GM21526 (cell line): ENCODE results near the gene FAAP100.
"Not testable (repeated sequence)": the region's sequence is repeated elsewhere in the genome, so short reads cannot be mapped to it uniquely, and the experiment has no call there.

Experiments
- ATAC-seq: cut with Tn5 transposase; IDR thresholded peaks from one replicate; pipeline ENCODE4 v1.9.1; 2021; ENCODE audit warnings: moderate library complexity; ENCODE audit not compliant: unreplicated experiment, low FRiP score

Gene FAAP100

GRCh38 chr17:81552244-81553017 lies at the start of gene FAAP100:
FAAP100 (minus strand) TSS chr17:81552353; CDS start chr17:81552330, 23 bp downstream.
- ATAC-seq, result peak; percentile 36

- ATAC-seq, result no peak
These were observed 49.5 kb upstream of the FAAP100 start for GRCh38 chr17:81601525-81602120.

- ATAC-seq, result no peak
These were observed 47.8 kb upstream of the FAAP100 start for GRCh38 chr17:81599719-81600486.

GRCh38 chr17:81593105-81593871 lies 41.1 kb upstream of the FAAP100 start:
- ATAC-seq, result no peak

- ATAC-seq, result no peak
These were observed 39.8 kb upstream of the FAAP100 start for GRCh38 chr17:81591971-81592370.

GRCh38 chr17:81590121-81590520 lies 38.0 kb upstream of the FAAP100 start:
- no peak for ATAC-seq

- no peak for ATAC-seq
These were observed 37.5 kb upstream of the FAAP100 start for GRCh38 chr17:81589612-81590011.

GRCh38 chr17:81586096-81586495 lies 33.9 kb upstream of the FAAP100 start:
- ATAC-seq, result no peak

- ATAC-seq, result not testable (repeated sequence)
These were observed 32.6 kb upstream of the FAAP100 start for GRCh38 chr17:81584771-81585170.

GRCh38 chr17:81583589-81584342 lies 31.6 kb upstream of the FAAP100 start:
- ATAC-seq, result no peak

- ATAC-seq, result no peak
These were observed 30.6 kb upstream of the FAAP100 start for GRCh38 chr17:81582749-81583148.

- ATAC-seq, result no peak
These were observed 30.2 kb upstream of the FAAP100 start for GRCh38 chr17:81582341-81582740.

GRCh38 chr17:81581758-81582157 lies 29.6 kb upstream of the FAAP100 start:
- no peak for ATAC-seq

GRCh38 chr17:81580481-81580880 lies 28.3 kb upstream of the FAAP100 start:
- ATAC-seq, result no peak

- ATAC-seq, result no peak
These were observed 27.7 kb upstream of the FAAP100 start for GRCh38 chr17:81579821-81580321.

- no peak for ATAC-seq
These were observed 27.1 kb upstream of the FAAP100 start for GRCh38 chr17:81579298-81579697.

GRCh38 chr17:81578561-81579225 lies 26.5 kb upstream of the FAAP100 start:
- no peak for ATAC-seq

GRCh38 chr17:81578038-81578441 lies 25.9 kb upstream of the FAAP100 start:
- no peak for ATAC-seq

GRCh38 chr17:81577278-81578000 lies 25.3 kb upstream of the FAAP100 start:
- ATAC-seq, result no peak
